Activated naive CD4-positive, alpha-beta T cell treated with anti-CD3 and anti-CD28 coated beads, Interleukin-2, amount 50 U/mL, for 72 hours (primary cell): ENCODE measurements around the gene PLD4. TPM values are rescaled to one million over a fixed set of nuclear protein-coding genes. Genes with fewer than 3 reads are reported as not detected.
"Not testable (repeated sequence)": the region's sequence is repeated elsewhere in the genome, so short reads cannot be mapped to it uniquely, and the experiment has no call there.

Source experiments
- ATAC-seq, 2 donors: fragments of 150-1000 bp; cut with Tn5 transposase; 2 replicates each; pipeline ENCODE4 v1.10.0; 2021; ENCODE audit warnings: mild to moderate bottlenecking in 2 of 2, moderate library complexity in 2 of 2
- DNase-seq, 2 donors: peaks; one replicate each; pipeline ENCODE4 v3.0.0; 2021 to 2022; ENCODE audit warnings: low spot score in 2 of 2
- H3K27ac Mint-ChIP-seq, 2 donors: one replicate each; pipeline ENCODE4 v1.8.0; 2022; ENCODE audit warnings: mild to moderate bottlenecking in 2 of 2, mixed read lengths in 2 of 2
- H3K36me3 Mint-ChIP-seq, 2 donors: one replicate each; pipeline ENCODE4 v1.8.0; 2022; ENCODE audit warnings: mixed read lengths in 2 of 2
- H3K9me3 Mint-ChIP-seq, 2 donors: one replicate each; pipeline ENCODE4 v1.8.0; 2022; ENCODE audit warnings: mixed read lengths in 2 of 2
- total RNA-seq, 2 donors: library from RNA; stranded (reverse); gene quantifications; one replicate each; pipeline ENCODE4 v1.2.3, GENCODE V29; 2022

The PLD4 gene
- total RNA-seq, 2 donors from 2014 or later: 0.04 TPM; not detected in 1

DNA sequence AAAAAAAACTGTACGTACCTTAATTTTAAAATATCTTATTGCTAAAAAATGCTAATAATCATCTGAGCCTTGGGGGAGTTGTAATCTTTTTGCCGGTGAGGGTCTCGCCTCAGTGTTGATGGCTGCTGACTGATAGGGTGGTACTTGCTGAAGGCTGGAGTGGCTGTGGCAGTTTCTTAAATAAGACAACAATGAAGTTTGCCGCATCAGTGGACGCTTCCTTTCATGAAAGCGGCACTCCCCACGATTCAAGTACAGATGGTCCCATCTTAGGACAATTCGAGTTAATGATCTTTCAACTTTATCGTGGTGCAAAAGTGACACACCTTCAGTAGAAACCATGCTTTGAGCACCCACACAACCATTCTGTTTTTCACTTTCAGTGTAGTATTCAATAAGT, 7.6 kb upstream of the PLD4 start:
- DNase-seq (no peak), ATAC-seq (no peak)
- peaks cover 1 to 2% of the 10 kb centered on the region in 2 donors for H3K9me3 Mint-ChIP-seq
- no peak overlapping the region for H3K27ac Mint-ChIP-seq
- no peaks in the 10 kb centered on the region for H3K36me3 Mint-ChIP-seq

- no peaks in the 10 kb centered on the region for H3K9me3 Mint-ChIP-seq
- no peak for ATAC-seq
- H3K36me3 Mint-ChIP-seq: no peaks in the 10 kb centered on the region
- DNase-seq: no peak
- H3K27ac Mint-ChIP-seq: no peak overlapping the region
Observed at GRCh38 chr14:104917993-104918392, 6.7 kb upstream of the PLD4 start.

DNA sequence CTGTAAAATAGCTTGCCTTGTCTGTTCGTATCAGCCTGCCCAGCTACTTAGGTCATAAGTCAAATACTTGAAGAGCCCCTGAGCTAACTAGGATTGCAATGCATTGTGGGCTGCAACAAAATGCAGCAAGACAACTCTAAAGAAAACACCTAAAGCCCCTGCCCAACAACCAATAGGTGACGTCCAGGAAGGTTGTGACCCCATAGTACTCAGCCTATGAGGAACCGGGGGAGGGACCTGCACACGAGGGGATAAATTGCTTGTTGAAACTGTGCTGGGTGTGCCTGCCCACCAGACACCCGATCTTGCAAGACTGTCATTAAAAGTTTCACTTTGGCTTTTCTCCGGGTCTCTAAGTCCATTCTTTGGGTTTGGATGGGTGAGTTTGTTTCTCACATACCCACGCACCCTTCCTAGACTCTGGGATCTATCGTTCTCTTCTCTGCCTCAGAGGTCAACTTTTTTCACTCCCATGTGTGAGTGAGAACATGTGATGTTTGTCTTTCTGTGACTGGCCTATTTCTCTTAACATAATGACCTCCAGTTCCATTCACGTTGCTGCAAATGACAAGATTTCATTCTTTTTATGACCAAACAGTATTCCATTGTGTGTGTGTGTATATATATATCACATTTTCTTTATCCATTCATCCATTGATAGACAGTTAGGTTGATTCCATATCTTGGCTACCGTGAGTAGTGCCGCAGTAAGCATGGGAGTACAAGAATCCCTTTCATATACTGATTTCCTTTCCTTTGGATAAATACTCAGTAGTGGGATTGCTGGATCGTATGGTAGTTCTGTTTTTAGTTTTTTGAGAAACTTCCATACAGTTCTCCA, 5.3 kb upstream of the PLD4 start:
- not testable (repeated sequence) for ATAC-seq, H3K27ac Mint-ChIP-seq, DNase-seq, H3K9me3 Mint-ChIP-seq, H3K36me3 Mint-ChIP-seq

DNA sequence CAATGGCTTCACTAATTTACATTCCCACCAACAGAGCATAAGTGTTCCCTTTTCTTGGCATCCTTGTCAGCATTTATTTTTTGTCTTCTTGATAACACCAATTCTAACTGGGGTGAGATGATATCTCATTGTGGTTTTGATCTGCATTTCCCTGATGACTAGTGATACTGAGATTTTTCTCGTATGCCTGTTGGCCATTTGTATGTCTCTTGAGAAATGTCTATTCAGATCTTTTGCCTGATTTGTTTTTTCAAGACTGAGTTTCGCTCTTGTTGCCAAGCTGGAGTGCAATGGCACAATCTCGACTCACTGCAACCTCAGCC, 4.7 kb upstream of the PLD4 start:
- no peak overlapping the region for H3K27ac Mint-ChIP-seq
- DNase-seq: no peak
- H3K9me3 Mint-ChIP-seq: peaks cover 0 to 4% of the 10 kb centered on the region in 2 donors
- H3K36me3 Mint-ChIP-seq: no peaks in the 10 kb centered on the region
- no peak for ATAC-seq

- peak overlapping the region in 1 of 2 donors; percentile 51 for H3K27ac Mint-ChIP-seq
- no peaks in the 10 kb centered on the region for H3K36me3 Mint-ChIP-seq
- DNase-seq (no peak), ATAC-seq (no peak)
- H3K9me3 Mint-ChIP-seq: peaks cover 0 to 4% of the 10 kb centered on the region in 2 donors
Observed at GRCh38 chr14:104923640-104924420, 849 bp upstream of the PLD4 start.

- no peak for ATAC-seq
- H3K27ac Mint-ChIP-seq: no peak overlapping the region
- H3K9me3 Mint-ChIP-seq: peaks cover 0 to 4% of the 10 kb centered on the region in 2 donors
- H3K36me3 Mint-ChIP-seq: no peaks in the 10 kb centered on the region
- no peak for DNase-seq
Observed at GRCh38 chr14:104925214-104925854, 655 bp downstream of the PLD4 start.

- H3K9me3 Mint-ChIP-seq: peaks cover 0 to 4% of the 10 kb centered on the region in 2 donors
- no peak for ATAC-seq
- no peak overlapping the region for H3K27ac Mint-ChIP-seq
- no peaks in the 10 kb centered on the region for H3K36me3 Mint-ChIP-seq
- DNase-seq: no peak
Observed at GRCh38 chr14:104925855-104926609, 1.4 kb downstream of the PLD4 start.

DNA sequence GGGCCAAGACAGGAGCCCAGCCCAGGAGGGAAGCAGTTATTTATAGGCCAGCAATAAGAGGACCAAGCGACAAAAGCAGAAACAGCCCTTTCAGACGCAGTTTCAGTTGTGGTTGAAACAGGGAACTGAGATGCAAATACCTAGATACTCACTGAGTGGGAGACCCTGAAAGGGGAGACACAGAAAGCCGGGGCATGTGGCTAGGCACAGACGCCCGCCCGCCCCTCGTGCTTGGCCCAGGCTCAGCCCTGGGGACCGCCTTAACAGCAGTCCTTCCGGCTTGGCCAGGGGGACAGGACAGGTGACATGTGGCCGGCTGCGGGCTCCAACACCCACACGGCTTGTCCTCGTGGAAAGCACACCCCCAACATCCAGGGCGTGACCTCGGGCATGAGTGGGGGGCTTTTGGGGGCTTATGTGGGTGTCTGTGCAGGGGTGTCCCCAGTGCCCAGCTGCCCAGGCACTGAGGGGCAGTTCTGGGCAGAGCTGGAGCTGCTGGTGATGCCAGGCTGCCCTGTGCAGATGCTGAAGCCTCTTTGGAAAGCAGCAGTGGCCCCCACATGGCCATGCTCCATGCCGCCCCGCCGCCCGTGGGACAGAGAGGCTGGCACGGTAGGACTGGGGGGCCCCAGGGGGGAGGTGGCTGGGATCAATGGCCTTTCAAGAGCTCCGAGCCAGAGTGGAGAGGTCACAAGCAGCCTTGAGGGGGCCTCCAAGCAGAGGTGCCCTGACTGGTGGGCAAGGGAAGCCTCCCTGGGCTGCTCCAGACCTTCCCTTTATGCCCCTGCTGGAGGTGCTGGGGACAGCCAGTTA, 2.1 kb downstream of the PLD4 start:
- no peak for DNase-seq

GRCh38 chr14:104927432-104927816, 2.7 kb downstream of the PLD4 start:
- no peaks in the 10 kb centered on the region for H3K36me3 Mint-ChIP-seq
- H3K27ac Mint-ChIP-seq: no peak overlapping the region
- DNase-seq: no peak
- H3K9me3 Mint-ChIP-seq: peaks cover 0 to 4% of the 10 kb centered on the region in 2 donors
- no peak for ATAC-seq

More for the DNA sequence above, 2.1 kb downstream of the PLD4 start:
- Mint-ChIP-seq H3K36me3 (no peaks in the 10 kb centered on the region), H3K27ac (no peak overlapping the region), H3K9me3 (peaks cover 0 to 4% of the 10 kb centered on the region in 2 donors)
- ATAC-seq: peak; percentile 52 to 77

DNA sequence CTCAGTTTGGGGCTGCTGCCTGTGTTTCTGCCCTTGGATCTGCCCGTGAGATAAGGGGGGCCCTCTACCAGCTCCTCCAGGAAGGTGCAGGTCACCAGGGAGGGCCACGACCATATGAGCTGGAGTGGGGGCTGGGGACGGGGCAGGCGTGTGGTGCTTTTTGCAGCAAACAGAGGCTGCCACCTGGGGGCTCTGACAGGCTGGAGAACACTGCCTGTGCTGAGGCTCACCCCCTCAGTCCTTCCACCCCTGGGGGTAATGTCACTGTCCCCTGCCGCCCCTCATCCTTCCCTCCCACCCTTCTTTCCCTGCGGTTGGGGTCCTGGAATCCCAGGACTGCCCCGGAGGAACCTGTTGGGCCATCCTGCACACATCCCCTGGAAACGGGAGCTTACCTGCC, 3.2 kb downstream of the PLD4 start:
- ATAC-seq: no peak
- no peak for DNase-seq
- H3K9me3 Mint-ChIP-seq: peaks cover 0 to 4% of the 10 kb centered on the region in 2 donors
- H3K27ac Mint-ChIP-seq: no peak overlapping the region
- no peaks in the 10 kb centered on the region for H3K36me3 Mint-ChIP-seq

GRCh38 chr14:104928391-104929133, 3.9 kb downstream of the PLD4 start:
- no peaks in the 10 kb centered on the region for H3K36me3 Mint-ChIP-seq
- ATAC-seq (no peak), DNase-seq (no peak)
- H3K9me3 Mint-ChIP-seq: peaks cover 0 to 4% of the 10 kb centered on the region in 2 donors
- no peak overlapping the region for H3K27ac Mint-ChIP-seq

DNA sequence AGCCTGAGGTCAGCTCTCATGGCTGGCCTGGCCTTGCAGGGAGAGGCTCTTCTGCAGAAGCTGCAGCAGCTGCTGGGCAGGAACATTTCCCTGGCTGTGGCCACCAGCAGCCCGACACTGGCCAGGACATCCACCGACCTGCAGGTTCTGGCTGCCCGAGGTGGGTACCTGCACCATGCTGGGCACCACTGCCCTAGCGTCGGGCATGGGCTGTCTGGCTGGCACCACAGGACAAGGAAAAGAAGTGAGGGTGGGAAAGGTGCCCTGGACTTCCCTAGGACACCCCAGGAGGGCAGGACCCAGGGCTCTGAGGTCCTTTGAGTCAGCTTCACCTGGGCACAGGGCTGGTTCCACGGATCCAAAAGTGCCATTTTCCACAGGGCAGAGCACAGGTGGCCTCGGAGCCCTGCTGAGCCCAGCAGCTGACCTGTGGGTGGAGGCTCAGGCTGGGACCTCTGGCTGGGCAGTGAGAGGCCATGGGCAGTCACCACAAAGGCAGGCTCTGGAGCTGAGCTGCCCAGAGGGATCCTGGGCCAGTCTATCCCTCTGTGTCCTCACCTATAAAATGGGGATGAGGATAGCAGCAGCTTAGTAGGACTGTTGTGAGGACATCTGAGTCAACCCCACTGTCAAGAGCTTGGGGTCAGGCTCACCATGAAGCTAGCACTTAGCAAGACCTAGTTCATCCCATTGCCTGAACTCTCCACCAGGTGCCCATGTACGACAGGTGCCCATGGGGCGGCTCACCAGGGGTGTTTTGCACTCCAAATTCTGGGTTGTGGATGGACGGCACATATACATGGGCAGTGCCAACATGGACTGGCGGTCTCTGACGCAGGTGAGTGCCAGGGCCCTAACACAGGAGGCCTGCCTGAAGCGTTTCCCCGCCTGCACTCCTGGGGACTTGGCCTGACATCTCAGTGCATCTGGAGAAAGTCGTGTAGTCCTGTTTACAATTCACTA, 4.9 kb downstream of the PLD4 start:
- Mint-ChIP-seq H3K9me3 (no peaks in the 10 kb centered on the region), H3K36me3 (no peaks in the 10 kb centered on the region), H3K27ac (no peak overlapping the region)
- DNase-seq: no peak
- ATAC-seq: no peak

DNA sequence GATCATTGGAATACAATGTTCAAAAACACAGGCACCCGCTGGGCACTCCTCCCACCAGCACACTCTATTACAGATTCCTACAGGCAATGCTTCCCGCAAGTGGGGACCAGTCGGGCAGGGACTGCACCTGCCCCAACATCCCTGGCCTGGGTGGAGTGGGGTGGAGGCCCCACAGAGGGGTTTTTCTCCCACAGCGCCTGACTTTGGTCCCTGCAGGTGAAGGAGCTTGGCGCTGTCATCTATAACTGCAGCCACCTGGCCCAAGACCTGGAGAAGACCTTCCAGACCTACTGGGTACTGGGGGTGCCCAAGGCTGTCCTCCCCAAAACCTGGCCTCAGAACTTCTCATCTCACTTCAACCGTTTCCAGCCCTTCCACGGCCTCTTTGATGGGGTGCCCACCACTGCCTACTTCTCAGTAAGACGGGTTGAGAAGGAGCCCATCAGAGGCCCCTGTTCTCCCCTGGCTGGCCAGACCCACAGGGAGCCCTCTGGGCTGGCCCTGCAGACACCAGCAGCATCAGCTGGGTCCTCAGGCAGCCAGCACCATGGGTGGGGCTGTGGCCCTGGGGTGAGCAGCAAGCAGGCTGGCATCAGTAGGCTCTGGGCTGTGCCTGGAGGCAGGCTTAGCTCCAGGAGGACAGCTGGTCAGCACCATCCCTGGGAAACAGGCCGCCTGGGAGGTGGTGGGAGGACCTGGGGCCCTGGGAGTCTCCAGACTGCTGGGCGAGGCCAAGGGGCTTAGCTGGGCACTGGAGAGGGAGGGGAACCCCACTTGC, 6.0 kb downstream of the PLD4 start:
- H3K36me3 Mint-ChIP-seq: no peaks in the 10 kb centered on the region
- ATAC-seq (no peak), DNase-seq (peak in 1 of 2 donors; percentile 57)
- H3K27ac Mint-ChIP-seq: no peak overlapping the region
- H3K9me3 Mint-ChIP-seq: no peaks in the 10 kb centered on the region

DNA sequence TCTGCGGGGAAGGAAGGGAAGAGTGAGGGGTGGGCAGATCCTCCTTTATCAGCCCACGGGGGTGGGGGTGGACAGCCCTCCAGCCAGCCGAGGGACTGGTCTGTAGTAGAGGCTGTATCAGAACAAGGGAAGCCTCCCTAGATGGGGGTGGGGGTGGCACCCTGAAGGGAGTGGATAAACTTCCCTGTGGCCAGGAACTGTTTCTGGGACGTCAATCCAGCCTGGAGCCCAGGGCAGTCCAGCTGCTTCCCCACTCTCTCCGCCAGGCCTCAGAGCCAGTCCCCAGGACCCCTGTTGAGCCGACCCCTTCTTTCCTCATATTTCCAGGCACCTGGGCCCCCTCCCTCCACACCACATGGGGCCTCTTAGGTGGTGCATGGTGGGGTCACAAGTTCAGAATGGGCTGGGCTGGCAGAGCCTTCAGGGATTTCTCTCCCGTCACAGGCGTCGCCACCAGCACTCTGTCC, 6.7 kb downstream of the PLD4 start:
- Mint-ChIP-seq H3K36me3 (no peaks in the 10 kb centered on the region), H3K27ac (no peak overlapping the region), H3K9me3 (no peaks in the 10 kb centered on the region)
- DNase-seq (no peak), ATAC-seq (no peak)
